ENCODE data around the gene ADCY1.
"Not testable (repeated sequence)": the region's sequence is repeated elsewhere in the genome, so short reads cannot be mapped to it uniquely, and the experiment has no call there.

Gene ADCY1

GRCh38 chr7:45573661-45574415 is at the start of gene ADCY1:
Gene ADCY1, plus strand, starts transcription at chr7:45574368. Its CDS starts 176 bp downstream, at chr7:45574544.
- no peak within 1 kb of the TSS for H3K9ac ChIP-seq (ENCODE audit: insufficient read length)
- no peak for DNase-seq (ENCODE audit: low read depth, low spot score)
- H3K27ac ChIP-seq, result no peak within 1 kb of the TSS
- no peaks in the 10 kb centered on the region for H3K9me3 ChIP-seq (ENCODE audit: low read depth, low read length)
- TF ChIP-seq EZH2 (IDR thresholded peaks at IDR 0.05) (peak; percentile 31), POLR2AphosphoS5 (IDR thresholded peaks at IDR 0.05; ENCODE audit: borderline replicate concordance, low read depth, low read length) (no peak)
- H3K4me3 ChIP-seq, result peak within 1 kb of the TSS; percentile 45; the same call in 1 of the 2 replicates
- no peaks in the 10 kb centered on the region for H3K36me3 ChIP-seq (ENCODE audit: insufficient read depth, low read length)

GRCh38 chr7:45524445-45524844 is 49.7 kb upstream of the ADCY1 start:
- no peak overlapping the region for H3K9ac ChIP-seq (ENCODE audit: insufficient read length)
- H3K4me3 ChIP-seq, result no peak overlapping the region
- H3K27ac ChIP-seq, result no peak overlapping the region
- H3K36me3 ChIP-seq (ENCODE audit: insufficient read depth, low read length), result no peaks in the 10 kb centered on the region
- H3K9me3 ChIP-seq (ENCODE audit: low read depth, low read length), result no peaks in the 10 kb centered on the region
- no peak for DNase-seq (ENCODE audit: low read depth, low spot score)
- TF ChIP-seq EZH2 (IDR thresholded peaks at IDR 0.05), result no peak
- TF ChIP-seq POLR2AphosphoS5 (IDR thresholded peaks at IDR 0.05; ENCODE audit: borderline replicate concordance, low read depth, low read length), result no peak
- no peak for TF ChIP-seq FOXP2 (optimal IDR thresholded peaks at IDR 0.05; ENCODE audit: control extremely low read depth, extremely low read length, insufficient read depth)

- DNase-seq (ENCODE audit: low read depth, low spot score), result no peak
- Histone ChIP-seq H3K27ac (no peak overlapping the region), H3K36me3 (ENCODE audit: insufficient read depth, low read length) (no peaks in the 10 kb centered on the region), H3K4me3 (no peak overlapping the region), H3K9me3 (ENCODE audit: low read depth, low read length) (no peaks in the 10 kb centered on the region), H3K9ac (ENCODE audit: insufficient read length) (no peak overlapping the region)
- TF ChIP-seq EZH2 (IDR thresholded peaks at IDR 0.05), result no peak
- no peak for TF ChIP-seq FOXP2 (optimal IDR thresholded peaks at IDR 0.05; ENCODE audit: control extremely low read depth, extremely low read length, insufficient read depth)
- TF ChIP-seq POLR2AphosphoS5 (IDR thresholded peaks at IDR 0.05; ENCODE audit: borderline replicate concordance, low read depth, low read length), result no peak
Measured at GRCh38 chr7:45525057-45525456, 49.1 kb upstream of the ADCY1 start.

- DNase-seq (ENCODE audit: low read depth, low spot score), result no peak
- Histone ChIP-seq H3K9ac (ENCODE audit: insufficient read length) (no peak overlapping the region), H3K4me3 (no peak overlapping the region), H3K27ac (no peak overlapping the region), H3K36me3 (ENCODE audit: insufficient read depth, low read length) (no peaks in the 10 kb centered on the region), H3K9me3 (ENCODE audit: low read depth, low read length) (no peaks in the 10 kb centered on the region)
- TF ChIP-seq FOXP2 (optimal IDR thresholded peaks at IDR 0.05; ENCODE audit: control extremely low read depth, extremely low read length, insufficient read depth) (no peak), EZH2 (IDR thresholded peaks at IDR 0.05) (no peak), POLR2AphosphoS5 (IDR thresholded peaks at IDR 0.05; ENCODE audit: borderline replicate concordance, low read depth, low read length) (no peak)
Measured at GRCh38 chr7:45543473-45543872, 30.7 kb upstream of the ADCY1 start.

- not testable (repeated sequence) for H3K27ac ChIP-seq; H3K36me3 ChIP-seq (ENCODE audit: insufficient read depth, low read length); H3K9ac ChIP-seq (ENCODE audit: insufficient read length); H3K4me3 ChIP-seq; H3K9me3 ChIP-seq (ENCODE audit: low read depth, low read length); DNase-seq (ENCODE audit: low read depth, low spot score)
Measured at GRCh38 chr7:45545105-45545710, 29.0 kb upstream of the ADCY1 start.

GRCh38 chr7:45548917-45549316 is 25.3 kb upstream of the ADCY1 start:
- not testable (repeated sequence) for H3K4me3 ChIP-seq; H3K27ac ChIP-seq; H3K36me3 ChIP-seq (ENCODE audit: insufficient read depth, low read length); H3K9me3 ChIP-seq (ENCODE audit: low read depth, low read length); DNase-seq (ENCODE audit: low read depth, low spot score); H3K9ac ChIP-seq (ENCODE audit: insufficient read length)

- H3K9ac ChIP-seq (ENCODE audit: insufficient read length), result no peak overlapping the region
- H3K27ac ChIP-seq, result no peak overlapping the region
- TF ChIP-seq EZH2 (IDR thresholded peaks at IDR 0.05), result no peak
- TF ChIP-seq FOXP2 (optimal IDR thresholded peaks at IDR 0.05; ENCODE audit: control extremely low read depth, extremely low read length, insufficient read depth), result no peak
- no peak for TF ChIP-seq POLR2AphosphoS5 (IDR thresholded peaks at IDR 0.05; ENCODE audit: borderline replicate concordance, low read depth, low read length)
- H3K4me3 ChIP-seq, result no peak overlapping the region
- DNase-seq (ENCODE audit: low read depth, low spot score), result no peak
- no peaks in the 10 kb centered on the region for H3K36me3 ChIP-seq (ENCODE audit: insufficient read depth, low read length)
- no peaks in the 10 kb centered on the region for H3K9me3 ChIP-seq (ENCODE audit: low read depth, low read length)
Measured at GRCh38 chr7:45563401-45563800, 10.8 kb upstream of the ADCY1 start.

- Histone ChIP-seq H3K27ac (no peak overlapping the region), H3K4me3 (no peak overlapping the region), H3K9ac (ENCODE audit: insufficient read length) (no peak overlapping the region), H3K9me3 (ENCODE audit: low read depth, low read length) (no peaks in the 10 kb centered on the region), H3K36me3 (ENCODE audit: insufficient read depth, low read length) (no peaks in the 10 kb centered on the region)
- no peak for DNase-seq (ENCODE audit: low read depth, low spot score)
- no peak for TF ChIP-seq POLR2AphosphoS5 (IDR thresholded peaks at IDR 0.05; ENCODE audit: borderline replicate concordance, low read depth, low read length)
- no peak for TF ChIP-seq EZH2 (IDR thresholded peaks at IDR 0.05)
- TF ChIP-seq FOXP2 (optimal IDR thresholded peaks at IDR 0.05; ENCODE audit: control extremely low read depth, extremely low read length, insufficient read depth), result no peak
Measured at GRCh38 chr7:45563941-45564461, 10.2 kb upstream of the ADCY1 start.

GRCh38 chr7:45564485-45564884 is 9.7 kb upstream of the ADCY1 start:
- no peak for DNase-seq (ENCODE audit: low read depth, low spot score)
- no peak for TF ChIP-seq EZH2 (IDR thresholded peaks at IDR 0.05)
- TF ChIP-seq POLR2AphosphoS5 (IDR thresholded peaks at IDR 0.05; ENCODE audit: borderline replicate concordance, low read depth, low read length), result no peak
- no peak for TF ChIP-seq FOXP2 (optimal IDR thresholded peaks at IDR 0.05; ENCODE audit: control extremely low read depth, extremely low read length, insufficient read depth)
- no peaks in the 10 kb centered on the region for H3K9me3 ChIP-seq (ENCODE audit: low read depth, low read length)
- no peak overlapping the region for H3K4me3 ChIP-seq
- no peak overlapping the region for H3K27ac ChIP-seq
- H3K36me3 ChIP-seq (ENCODE audit: insufficient read depth, low read length), result no peaks in the 10 kb centered on the region
- no peak overlapping the region for H3K9ac ChIP-seq (ENCODE audit: insufficient read length)
